ENCODE measurements around the gene ZSCAN20.

DNA sequence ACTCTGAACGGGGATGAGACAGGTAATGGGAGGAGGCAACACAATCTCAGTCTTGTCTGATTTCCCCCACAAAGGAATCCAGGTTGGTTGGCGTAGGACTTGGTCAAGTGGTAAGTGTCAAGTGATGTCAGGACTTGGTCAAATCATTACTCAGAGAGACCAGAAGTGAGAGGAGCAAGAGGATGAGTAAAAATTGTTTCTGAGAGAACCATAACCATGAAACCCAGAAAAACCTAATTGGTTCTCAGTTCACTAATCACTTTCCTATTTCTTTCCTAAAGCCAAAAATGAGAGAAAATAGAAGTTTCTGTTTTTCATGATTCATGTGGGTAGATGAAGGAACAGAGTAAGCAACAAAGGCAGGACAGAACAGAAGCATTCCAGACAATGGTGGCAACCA, 46.5 kb upstream of the ZSCAN20 start:
- TF ChIP-seq, protein P1, sequence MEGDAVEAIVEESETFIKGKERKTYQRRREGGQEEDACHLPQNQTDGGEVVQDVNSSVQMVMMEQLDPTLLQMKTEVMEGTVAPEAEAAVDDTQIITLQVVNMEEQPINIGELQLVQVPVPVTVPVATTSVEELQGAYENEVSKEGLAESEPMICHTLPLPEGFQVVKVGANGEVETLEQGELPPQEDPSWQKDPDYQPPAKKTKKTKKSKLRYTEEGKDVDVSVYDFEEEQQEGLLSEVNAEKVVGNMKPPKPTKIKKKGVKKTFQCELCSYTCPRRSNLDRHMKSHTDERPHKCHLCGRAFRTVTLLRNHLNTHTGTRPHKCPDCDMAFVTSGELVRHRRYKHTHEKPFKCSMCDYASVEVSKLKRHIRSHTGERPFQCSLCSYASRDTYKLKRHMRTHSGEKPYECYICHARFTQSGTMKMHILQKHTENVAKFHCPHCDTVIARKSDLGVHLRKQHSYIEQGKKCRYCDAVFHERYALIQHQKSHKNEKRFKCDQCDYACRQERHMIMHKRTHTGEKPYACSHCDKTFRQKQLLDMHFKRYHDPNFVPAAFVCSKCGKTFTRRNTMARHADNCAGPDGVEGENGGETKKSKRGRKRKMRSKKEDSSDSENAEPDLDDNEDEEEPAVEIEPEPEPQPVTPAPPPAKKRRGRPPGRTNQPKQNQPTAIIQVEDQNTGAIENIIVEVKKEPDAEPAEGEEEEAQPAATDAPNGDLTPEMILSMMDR (conservative IDR thresholded peaks at IDR 0.05; ENCODE audit: low read length): no peak
- no peak for TF ChIP-seq EZH2phosphoT487 (IDR thresholded peaks at IDR 0.05; ENCODE audit: borderline replicate concordance)

Data from Loucy (cell line).